SK-N-SH treated with all-trans-retinoic acid at 6 μM for 48 hours (cell line): Measurements from ENCODE around the gene CASP1.

Experiments
- ARNTL ChIP-seq: fragments of 450-650 bp; formaldehyde crosslinking; IDR thresholded peaks from 2 replicates; pipeline ENCODE4 v1.5.0; 2020; ENCODE audit warnings: low read depth, mild to moderate bottlenecking, moderate library complexity, borderline replicate concordance
- ESRRG ChIP-seq: fragments of 250-450 bp; sonication (Bioruptor Pico); IDR thresholded peaks from 2 replicates; pipeline ENCODE4 v1.6.1; 2021; ENCODE audit warnings: mild to moderate bottlenecking
- GLIS3 ChIP-seq: fragments of 250-450 bp; sonication (Bioruptor Pico); IDR thresholded peaks from 2 replicates; pipeline ENCODE4 v1.5.0; 2020; ENCODE audit warnings: mild to moderate bottlenecking, moderate library complexity
- PPARA ChIP-seq: fragments of 250-450 bp; sonication (Bioruptor Pico); IDR thresholded peaks from 2 replicates; pipeline ENCODE4 v1.5.0; 2020; ENCODE audit warnings: mild to moderate bottlenecking, borderline replicate concordance
- RARB ChIP-seq: fragments of 250-450 bp; sonication (Bioruptor Pico); IDR thresholded peaks from 2 replicates; pipeline ENCODE4 v1.8.0; 2021; ENCODE audit warnings: mild to moderate bottlenecking, moderate library complexity
- TCF4 ChIP-seq: fragments of 250-450 bp; sonication (Bioruptor Pico); IDR thresholded peaks from 2 replicates; pipeline ENCODE4 v1.8.0; 2021; ENCODE audit warnings: mild to moderate bottlenecking, moderate library complexity, borderline replicate concordance
- TOX ChIP-seq: fragments of 250-450 bp; sonication (Bioruptor Pico); IDR thresholded peaks from 2 replicates; pipeline ENCODE4 v1.8.0; 2021; ENCODE audit warnings: mild to moderate bottlenecking, moderate library complexity, borderline replicate concordance
- ZFP3 ChIP-seq: fragments of 250-450 bp; sonication (Bioruptor Pico); IDR thresholded peaks from 2 replicates; pipeline ENCODE4 v1.5.0; 2020; ENCODE audit warnings: mild to moderate bottlenecking, moderate library complexity
- ZFP30 ChIP-seq: fragments of 450-650 bp; formaldehyde crosslinking; IDR thresholded peaks from 2 replicates; pipeline ENCODE4 v1.5.0; 2022; ENCODE audit warnings: mild to moderate bottlenecking, moderate library complexity
- ZNF8 ChIP-seq: fragments of 450-650 bp; formaldehyde crosslinking; IDR thresholded peaks from 2 replicates; pipeline ENCODE4 v1.5.0; 2020; ENCODE audit warnings: mild to moderate bottlenecking, moderate library complexity
- TF ChIP-seq, protein P1 (sequence below): fragments of 250-450 bp; sonication (Bioruptor Pico); IDR thresholded peaks from 2 replicates; pipeline ENCODE4 v1.5.0; 2020; ENCODE audit warnings: mild to moderate bottlenecking, moderate library complexity
- TF ChIP-seq, protein P2 (sequence below): fragments of 250-450 bp; sonication (Bioruptor Pico); IDR thresholded peaks from 2 replicates; pipeline ENCODE4 v1.8.0; 2020; ENCODE audit warnings: mild to moderate bottlenecking, moderate library complexity, borderline replicate concordance
- TF ChIP-seq, protein P3 (sequence below): fragments of 250-450 bp; sonication (Bioruptor Pico); IDR thresholded peaks from 2 replicates; pipeline ENCODE4 v1.5.1; 2021; ENCODE audit warnings: mild to moderate bottlenecking, moderate library complexity
- TF ChIP-seq, protein P4 (sequence below): fragments of 250-450 bp; sonication (Bioruptor Pico); IDR thresholded peaks from 2 replicates; pipeline ENCODE4 v1.5.1; 2020; ENCODE audit warnings: low read depth, mild to moderate bottlenecking, moderate library complexity

DNA sequence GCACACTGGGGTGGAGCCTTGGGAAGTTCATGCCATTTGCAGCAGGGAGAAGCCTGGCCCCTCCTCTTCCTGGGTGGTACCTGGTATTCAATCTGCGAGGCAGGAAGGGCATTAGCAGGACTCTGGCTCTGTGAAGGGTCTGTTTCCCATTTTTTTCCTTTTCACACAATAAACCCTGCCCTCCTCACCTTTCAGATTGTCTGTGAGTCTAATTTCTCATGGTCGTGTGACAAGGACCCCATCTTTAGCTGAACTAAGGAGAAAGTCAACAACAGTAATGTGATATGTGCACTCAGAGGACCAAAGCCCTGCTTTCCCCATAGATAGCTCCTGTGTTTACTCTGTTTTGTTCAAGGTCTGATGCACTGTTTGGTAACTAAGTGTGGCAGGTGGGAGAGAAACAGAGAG lies 39.9 kb downstream of the CASP1 start:
- TF ChIP-seq ZFP30 (CRISPR knock-in tag) (no peak), GLIS3 (no peak), PPARA (CRISPR knock-in tag) (no peak), ARNTL (CRISPR knock-in tag) (no peak), ZNF8 (no peak), TOX (CRISPR knock-in tag) (no peak), TCF4 (CRISPR knock-in tag) (no peak), ESRRG (CRISPR knock-in tag) (no peak), ZFP3 (no peak), RARB (CRISPR knock-in tag) (no peak)
- TF ChIP-seq, protein P1, sequence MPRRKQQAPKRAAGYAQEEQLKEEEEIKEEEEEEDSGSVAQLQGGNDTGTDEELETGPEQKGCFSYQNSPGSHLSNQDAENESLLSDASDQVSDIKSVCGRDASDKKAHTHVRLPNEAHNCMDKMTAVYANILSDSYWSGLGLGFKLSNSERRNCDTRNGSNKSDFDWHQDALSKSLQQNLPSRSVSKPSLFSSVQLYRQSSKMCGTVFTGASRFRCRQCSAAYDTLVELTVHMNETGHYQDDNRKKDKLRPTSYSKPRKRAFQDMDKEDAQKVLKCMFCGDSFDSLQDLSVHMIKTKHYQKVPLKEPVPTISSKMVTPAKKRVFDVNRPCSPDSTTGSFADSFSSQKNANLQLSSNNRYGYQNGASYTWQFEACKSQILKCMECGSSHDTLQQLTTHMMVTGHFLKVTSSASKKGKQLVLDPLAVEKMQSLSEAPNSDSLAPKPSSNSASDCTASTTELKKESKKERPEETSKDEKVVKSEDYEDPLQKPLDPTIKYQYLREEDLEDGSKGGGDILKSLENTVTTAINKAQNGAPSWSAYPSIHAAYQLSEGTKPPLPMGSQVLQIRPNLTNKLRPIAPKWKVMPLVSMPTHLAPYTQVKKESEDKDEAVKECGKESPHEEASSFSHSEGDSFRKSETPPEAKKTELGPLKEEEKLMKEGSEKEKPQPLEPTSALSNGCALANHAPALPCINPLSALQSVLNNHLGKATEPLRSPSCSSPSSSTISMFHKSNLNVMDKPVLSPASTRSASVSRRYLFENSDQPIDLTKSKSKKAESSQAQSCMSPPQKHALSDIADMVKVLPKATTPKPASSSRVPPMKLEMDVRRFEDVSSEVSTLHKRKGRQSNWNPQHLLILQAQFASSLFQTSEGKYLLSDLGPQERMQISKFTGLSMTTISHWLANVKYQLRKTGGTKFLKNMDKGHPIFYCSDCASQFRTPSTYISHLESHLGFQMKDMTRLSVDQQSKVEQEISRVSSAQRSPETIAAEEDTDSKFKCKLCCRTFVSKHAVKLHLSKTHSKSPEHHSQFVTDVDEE = no peak
- TF ChIP-seq, protein P2, sequence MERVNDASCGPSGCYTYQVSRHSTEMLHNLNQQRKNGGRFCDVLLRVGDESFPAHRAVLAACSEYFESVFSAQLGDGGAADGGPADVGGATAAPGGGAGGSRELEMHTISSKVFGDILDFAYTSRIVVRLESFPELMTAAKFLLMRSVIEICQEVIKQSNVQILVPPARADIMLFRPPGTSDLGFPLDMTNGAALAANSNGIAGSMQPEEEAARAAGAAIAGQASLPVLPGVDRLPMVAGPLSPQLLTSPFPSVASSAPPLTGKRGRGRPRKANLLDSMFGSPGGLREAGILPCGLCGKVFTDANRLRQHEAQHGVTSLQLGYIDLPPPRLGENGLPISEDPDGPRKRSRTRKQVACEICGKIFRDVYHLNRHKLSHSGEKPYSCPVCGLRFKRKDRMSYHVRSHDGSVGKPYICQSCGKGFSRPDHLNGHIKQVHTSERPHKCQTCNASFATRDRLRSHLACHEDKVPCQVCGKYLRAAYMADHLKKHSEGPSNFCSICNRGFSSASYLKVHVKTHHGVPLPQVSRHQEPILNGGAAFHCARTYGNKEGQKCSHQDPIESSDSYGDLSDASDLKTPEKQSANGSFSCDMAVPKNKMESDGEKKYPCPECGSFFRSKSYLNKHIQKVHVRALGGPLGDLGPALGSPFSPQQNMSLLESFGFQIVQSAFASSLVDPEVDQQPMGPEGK (CRISPR knock-in tag) = no peak
- TF ChIP-seq, protein P3, sequence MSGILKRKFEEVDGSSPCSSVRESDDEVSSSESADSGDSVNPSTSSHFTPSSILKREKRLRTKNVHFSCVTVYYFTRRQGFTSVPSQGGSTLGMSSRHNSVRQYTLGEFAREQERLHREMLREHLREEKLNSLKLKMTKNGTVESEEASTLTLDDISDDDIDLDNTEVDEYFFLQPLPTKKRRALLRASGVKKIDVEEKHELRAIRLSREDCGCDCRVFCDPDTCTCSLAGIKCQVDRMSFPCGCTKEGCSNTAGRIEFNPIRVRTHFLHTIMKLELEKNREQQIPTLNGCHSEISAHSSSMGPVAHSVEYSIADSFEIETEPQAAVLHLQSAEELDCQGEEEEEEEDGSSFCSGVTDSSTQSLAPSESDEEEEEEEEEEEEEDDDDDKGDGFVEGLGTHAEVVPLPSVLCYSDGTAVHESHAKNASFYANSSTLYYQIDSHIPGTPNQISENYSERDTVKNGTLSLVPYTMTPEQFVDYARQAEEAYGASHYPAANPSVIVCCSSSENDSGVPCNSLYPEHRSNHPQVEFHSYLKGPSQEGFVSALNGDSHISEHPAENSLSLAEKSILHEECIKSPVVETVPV (CRISPR knock-in tag) = no peak
- TF ChIP-seq, protein P4, sequence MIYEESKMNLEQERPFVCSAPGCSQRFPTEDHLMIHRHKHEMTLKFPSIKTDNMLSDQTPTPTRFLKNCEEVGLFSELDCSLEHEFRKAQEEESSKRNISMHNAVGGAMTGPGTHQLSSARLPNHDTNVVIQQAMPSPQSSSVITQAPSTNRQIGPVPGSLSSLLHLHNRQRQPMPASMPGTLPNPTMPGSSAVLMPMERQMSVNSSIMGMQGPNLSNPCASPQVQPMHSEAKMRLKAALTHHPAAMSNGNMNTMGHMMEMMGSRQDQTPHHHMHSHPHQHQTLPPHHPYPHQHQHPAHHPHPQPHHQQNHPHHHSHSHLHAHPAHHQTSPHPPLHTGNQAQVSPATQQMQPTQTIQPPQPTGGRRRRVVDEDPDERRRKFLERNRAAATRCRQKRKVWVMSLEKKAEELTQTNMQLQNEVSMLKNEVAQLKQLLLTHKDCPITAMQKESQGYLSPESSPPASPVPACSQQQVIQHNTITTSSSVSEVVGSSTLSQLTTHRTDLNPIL (CRISPR knock-in tag) = no peak
